ENCODE data around the gene TMEM42. TPM values are rescaled to one million over a fixed set of nuclear protein-coding genes. Genes with fewer than 3 reads are reported as not detected.
A peak's percentile ranks its signal among the peaks of the same experiment; 100 is the strongest.
"Not testable (repeated sequence)": the region's sequence is repeated elsewhere in the genome, so short reads cannot be mapped to it uniquely, and the experiment has no call there.

The TMEM42 gene
- total RNA-seq: 10 to 100 TPM; 19.1 to 27.1 TPM

DNA sequence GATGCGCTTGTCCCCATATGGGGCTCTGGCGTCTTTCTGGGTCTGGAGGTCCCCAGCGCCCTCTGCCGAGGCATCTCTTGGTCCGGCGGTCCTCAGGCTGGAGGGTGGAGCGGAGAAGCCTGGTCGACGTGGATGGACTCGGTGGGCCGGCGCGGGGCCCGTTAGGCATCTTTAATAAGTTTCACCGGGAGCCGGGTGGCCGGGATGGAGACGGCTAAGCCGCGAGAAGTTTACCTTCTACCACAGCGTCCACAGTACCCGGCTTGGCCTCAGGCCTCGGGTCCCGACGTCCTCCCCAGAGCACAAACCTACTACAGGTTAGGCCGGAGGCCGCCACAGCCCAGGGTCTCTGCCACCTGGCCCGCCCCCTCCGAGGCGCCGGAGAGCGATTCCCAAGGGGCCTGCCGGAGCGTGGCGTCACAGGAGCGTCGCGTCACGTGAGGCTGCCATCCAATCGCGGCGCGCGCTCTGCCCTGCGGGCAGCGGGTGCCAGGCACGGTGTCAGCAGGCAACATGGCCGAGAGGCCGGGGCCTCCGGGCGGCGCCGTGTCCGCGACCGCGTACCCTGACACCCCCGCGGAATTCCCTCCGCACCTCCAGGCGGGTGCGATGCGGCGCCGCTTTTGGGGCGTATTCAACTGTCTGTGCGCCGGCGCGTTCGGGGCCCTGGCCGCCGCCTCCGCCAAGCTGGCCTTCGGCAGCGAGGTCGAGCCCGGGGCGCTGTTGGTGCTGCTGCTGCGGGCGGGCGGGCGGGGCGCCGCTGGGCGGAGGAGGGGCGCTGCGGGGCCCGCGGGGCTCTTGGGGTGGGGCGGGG lies at the start of gene TMEM42:
TSS of gene TMEM42 (plus strand) at position 501 of the 814 bp plus-strand sequence. CDS start at position 514, 13 bp downstream.
- Histone ChIP-seq H3K27ac (peak within 1 kb of the TSS; percentile 79 to 86), H3K27me3 (replicated peaks; ENCODE audit: insufficient read depth) (no peaks in the 10 kb centered on the region), H3K9me3 (no peaks in the 10 kb centered on the region), H3K4me3 (peak within 1 kb of the TSS; percentile 74 to 84), H3K4me1 (replicated peaks) (peaks cover 6% of the 10 kb centered on the region), H3K36me3 (no peaks in the 10 kb centered on the region)
- WGBS: 3% methylated on average over 69 of the region's 91 CpGs
- TF ChIP-seq POLR2A (IDR thresholded peaks at IDR 0.05) (peak; percentile 86), POLR2AphosphoS5 (IDR thresholded peaks at IDR 0.05) (peak; percentile 88), CTCF (IDR thresholded peaks at IDR 0.05) (peak in 2 of 4 experiments; percentile 25 to 33)
- intact Hi-C loops (cut with DNase I): loop anchor here (10.0 kb wide), 1 partner anchor 97 kb away; the partner anchor contains the start of genes KIAA1143 and KIF15
- peak; percentile 87 for DNase-seq (ENCODE audit: low spot score)

DNA sequence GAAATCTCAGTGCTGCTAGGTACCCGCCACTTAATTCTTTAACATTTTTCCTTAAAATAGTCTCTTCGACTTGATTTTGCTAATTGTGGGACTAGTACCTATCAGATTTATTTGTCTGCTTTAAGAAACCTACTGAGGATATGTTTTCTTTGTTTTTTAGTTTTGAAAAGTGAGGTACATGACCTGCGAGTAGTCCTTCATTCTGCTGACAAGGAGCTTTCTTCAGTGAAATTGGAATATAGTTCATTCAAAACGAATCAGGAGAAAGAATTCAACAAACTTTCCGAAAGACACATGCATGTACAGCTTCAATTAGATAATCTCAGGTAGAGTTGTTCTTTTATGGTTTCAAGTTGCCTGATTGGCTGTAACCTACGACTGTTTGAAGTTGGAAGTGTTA lies 47.0 kb upstream of the TMEM42 start:
- intact Hi-C loops (cut with DNase I): no loop called here
- H3K36me3 ChIP-seq: no peaks in the 10 kb centered on the region
- H3K27me3 ChIP-seq (replicated peaks; ENCODE audit: insufficient read depth): no peaks in the 10 kb centered on the region
- H3K9me3 ChIP-seq: no peaks in the 10 kb centered on the region
- TF ChIP-seq POLR2AphosphoS5 (IDR thresholded peaks at IDR 0.05) (no peak), POLR2A (IDR thresholded peaks at IDR 0.05) (no peak), CTCF (IDR thresholded peaks at IDR 0.05) (no peak)
- H3K4me3 ChIP-seq: no peak overlapping the region
- WGBS: 87% methylated on average over 6 of the region's 6 CpGs
- H3K27ac ChIP-seq: no peak overlapping the region
- no peaks in the 10 kb centered on the region for H3K4me1 ChIP-seq (replicated peaks)
- no peak for DNase-seq (ENCODE audit: low spot score)

DNA sequence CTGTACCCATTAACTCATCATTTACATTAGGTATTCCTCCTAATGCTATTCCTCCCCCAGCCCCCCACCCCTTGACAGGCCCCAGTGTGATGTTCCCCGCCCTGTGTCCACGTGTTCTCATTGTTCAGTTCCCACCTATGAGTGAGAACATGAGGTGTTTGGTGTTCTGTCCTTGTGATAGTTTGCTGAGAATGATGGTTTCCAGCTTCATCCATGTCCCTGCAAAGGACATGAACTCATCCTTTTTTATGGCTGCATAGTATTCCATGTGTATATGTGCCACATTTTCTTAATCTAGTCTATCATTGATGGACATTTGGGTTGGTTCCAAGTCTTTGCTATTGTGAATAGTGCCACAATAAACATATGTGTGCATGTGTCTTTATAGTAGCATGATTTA lies 45.4 kb upstream of the TMEM42 start:
- WGBS: 100% methylated on average over 2 of the region's 2 CpGs

DNA sequence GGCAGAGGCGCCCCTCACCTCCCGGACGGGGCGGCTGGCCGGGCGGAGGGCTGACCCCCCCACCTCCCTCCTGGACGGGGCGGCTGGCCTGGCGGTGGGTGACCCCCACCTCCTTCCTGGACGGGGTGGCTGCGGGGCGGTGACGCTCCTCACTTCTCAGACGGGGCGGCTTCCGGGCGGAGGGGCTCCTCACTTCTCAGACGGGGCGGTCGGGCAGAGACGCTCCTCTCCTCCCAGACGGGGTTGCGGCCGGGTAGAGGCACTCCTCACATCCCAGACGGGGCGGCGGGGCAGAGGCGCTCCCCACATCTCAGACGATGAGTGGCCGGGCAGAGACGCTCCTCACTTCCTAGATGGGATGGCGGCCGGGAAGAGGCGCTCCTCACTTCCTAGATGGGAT lies 40.5 kb upstream of the TMEM42 start:
- H3K27me3 ChIP-seq (replicated peaks; ENCODE audit: insufficient read depth); intact Hi-C loops (cut with DNase I); H3K4me3 ChIP-seq; H3K36me3 ChIP-seq; H3K9me3 ChIP-seq; H3K27ac ChIP-seq; H3K4me1 ChIP-seq (replicated peaks); DNase-seq (ENCODE audit: low spot score): not testable (repeated sequence)
- WGBS: 98% methylated on average over 34 of the region's 34 CpGs

More for the DNA sequence above, 45.4 kb upstream of the TMEM42 start:
- intact Hi-C loops (cut with DNase I); DNase-seq (ENCODE audit: low spot score); H3K4me3 ChIP-seq; H3K36me3 ChIP-seq; H3K4me1 ChIP-seq (replicated peaks); H3K27ac ChIP-seq; H3K9me3 ChIP-seq; H3K27me3 ChIP-seq (replicated peaks; ENCODE audit: insufficient read depth): not testable (repeated sequence)

DNA sequence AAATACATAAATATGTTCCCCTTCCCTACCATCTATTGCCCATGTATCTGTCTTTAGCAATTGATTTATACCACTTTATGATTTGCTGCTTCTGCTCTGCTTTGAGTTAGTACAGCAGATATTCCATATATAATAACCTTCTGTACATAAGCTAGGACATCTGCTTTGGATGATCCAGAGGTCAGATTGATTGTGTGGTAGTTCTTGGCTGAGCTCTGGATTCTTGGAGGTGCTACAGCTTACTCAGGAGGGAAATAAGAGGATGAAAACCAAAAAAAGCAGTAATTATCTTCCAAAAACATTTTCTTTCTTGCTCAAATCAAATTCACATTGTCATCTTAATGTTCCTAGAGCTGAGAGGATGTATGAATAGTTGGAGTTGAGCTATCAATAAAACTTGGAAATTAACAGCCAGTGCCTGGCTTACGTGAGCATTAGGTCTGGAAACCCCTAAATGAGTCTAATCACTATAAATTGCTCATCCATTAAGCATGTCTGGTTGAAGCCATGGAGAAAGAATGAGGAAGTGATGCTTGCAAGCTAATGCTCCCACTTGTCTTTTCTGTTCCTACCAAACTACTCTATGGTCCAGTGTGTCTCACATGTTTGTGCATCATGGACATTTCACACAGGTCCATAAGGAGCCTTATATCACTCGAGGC lies 36.3 kb upstream of the TMEM42 start:
- no peak for DNase-seq (ENCODE audit: low spot score)
- no peak overlapping the region for H3K4me3 ChIP-seq
- H3K27me3 ChIP-seq (replicated peaks; ENCODE audit: insufficient read depth): no peaks in the 10 kb centered on the region
- 88% methylated on average over 2 of the region's 2 CpGs for WGBS
- TF ChIP-seq CTCF (IDR thresholded peaks at IDR 0.05) (no peak), POLR2AphosphoS5 (IDR thresholded peaks at IDR 0.05) (no peak)
- H3K27ac ChIP-seq: no peak overlapping the region
- H3K9me3 ChIP-seq: no peaks in the 10 kb centered on the region
- H3K4me1 ChIP-seq (replicated peaks): no peaks in the 10 kb centered on the region
- intact Hi-C loops (cut with DNase I): no loop called here
- no peaks in the 10 kb centered on the region for H3K36me3 ChIP-seq
